HG02943 (cell line): ENCODE data around the gene C3orf52.
A peak's percentile ranks its signal among the peaks of the same experiment; 100 is the strongest.
"Not testable (repeated sequence)": the region's sequence is repeated elsewhere in the genome, so short reads cannot be mapped to it uniquely, and the experiment has no call there.

Experiments
- ATAC-seq: cut with Tn5 transposase; IDR thresholded peaks from one replicate; pipeline ENCODE4 v1.9.1; 2021; ENCODE audit warnings: mild to moderate bottlenecking, low read depth, moderate library complexity; ENCODE audit not compliant: unreplicated experiment

The C3orf52 gene

GRCh38 chr3:112086076-112086854, at the start of gene C3orf52:
Gene C3orf52 (plus strand): TSS chr3:112086389. CDS start chr3:112086408, 19 bp downstream.
- peak; percentile 81 for ATAC-seq

DNA sequence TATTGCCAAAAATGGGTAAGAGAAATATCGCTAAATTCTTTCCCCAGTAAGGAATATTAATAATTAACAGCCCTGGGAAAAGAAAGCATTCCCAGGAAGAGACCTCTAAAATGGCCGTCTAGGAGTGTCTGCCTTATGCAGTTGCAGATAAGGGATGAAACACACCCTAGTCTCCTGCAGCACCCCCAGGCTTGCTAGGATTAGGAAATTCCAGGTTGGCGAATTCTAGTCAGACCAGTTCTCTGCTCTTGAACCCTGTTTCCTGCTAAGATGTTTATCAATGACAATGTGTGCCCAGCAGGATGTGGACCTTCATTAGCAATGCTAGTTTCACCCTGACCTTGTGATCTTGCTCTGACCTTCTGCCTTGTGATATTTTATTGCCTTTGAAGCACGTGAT, 49.0 kb upstream of the C3orf52 start:
- not testable (repeated sequence) for ATAC-seq

DNA sequence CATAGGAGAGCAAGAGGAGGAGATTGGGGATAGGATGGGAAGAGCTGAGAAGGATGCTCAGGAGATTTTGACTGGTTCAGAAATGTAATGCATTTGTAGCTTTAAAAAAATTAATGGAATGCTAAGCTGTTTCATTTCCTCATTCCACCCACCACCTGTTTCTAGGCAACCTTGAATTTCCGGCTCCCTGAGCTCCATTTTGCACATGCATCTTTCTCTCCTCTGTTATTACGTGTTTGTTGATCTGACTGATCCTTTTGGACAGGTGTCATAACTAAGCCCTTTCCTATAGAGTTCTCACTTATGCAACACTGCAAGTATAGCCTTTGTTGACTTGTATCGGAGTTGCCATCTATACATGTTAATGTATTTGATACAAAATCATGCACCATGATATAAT, 47.3 kb upstream of the C3orf52 start:
- ATAC-seq: no peak

DNA sequence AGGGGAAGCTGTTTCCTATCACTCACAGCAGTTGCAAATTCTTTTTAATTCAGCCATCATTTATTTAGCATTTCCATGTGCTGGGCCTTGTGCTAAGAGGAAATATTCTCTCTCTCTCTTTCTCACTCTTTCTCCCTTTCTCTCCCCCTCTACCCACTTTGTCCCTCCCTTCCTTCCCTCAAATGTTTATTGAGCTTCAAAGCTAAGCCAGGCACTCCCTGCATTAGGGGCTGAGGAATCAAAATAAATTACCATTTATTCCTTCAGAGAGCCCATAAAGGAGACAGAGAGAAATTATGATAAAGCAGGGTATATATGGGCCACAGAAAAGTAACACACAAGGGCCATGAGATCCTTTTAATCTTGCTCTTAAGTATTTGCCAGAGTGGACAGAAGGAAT, 44.9 kb upstream of the C3orf52 start:
- ATAC-seq: no peak

GRCh38 chr3:112042842-112043280, 43.3 kb upstream of the C3orf52 start:
- ATAC-seq: no peak

DNA sequence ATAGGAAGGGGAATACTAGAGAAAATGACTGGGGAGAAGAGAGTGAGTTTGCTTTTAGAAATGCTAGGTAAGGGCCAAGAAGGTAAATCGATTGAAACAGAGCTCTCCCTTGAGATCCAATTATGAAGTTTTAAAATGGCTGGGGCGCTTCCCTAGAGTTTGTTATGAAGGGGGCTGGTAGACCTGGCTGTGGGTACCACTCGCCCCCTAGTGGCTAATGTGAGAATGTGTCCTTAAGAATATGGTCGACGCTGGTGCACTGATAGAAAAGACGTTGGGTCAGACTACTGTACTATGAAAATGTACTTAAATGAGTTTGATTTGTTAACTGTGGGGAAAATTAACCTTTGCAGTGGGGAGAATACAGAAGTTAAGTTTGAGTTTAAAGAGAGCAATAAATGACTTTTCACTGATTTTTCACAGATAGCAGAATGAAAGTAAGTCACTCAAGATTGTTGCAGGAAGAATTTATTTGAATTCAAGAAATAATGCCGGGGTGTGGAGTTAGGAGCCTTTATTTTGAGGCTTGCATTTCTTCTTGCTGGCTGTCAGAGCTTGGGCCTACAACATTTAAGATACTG, 42.5 kb upstream of the C3orf52 start:
- ATAC-seq: peak; percentile 97

- no peak for ATAC-seq
These were observed 39.6 kb upstream of the C3orf52 start for GRCh38 chr3:112046599-112046998.

- no peak for ATAC-seq
These were observed 38.9 kb upstream of the C3orf52 start for GRCh38 chr3:112047264-112047663.

DNA sequence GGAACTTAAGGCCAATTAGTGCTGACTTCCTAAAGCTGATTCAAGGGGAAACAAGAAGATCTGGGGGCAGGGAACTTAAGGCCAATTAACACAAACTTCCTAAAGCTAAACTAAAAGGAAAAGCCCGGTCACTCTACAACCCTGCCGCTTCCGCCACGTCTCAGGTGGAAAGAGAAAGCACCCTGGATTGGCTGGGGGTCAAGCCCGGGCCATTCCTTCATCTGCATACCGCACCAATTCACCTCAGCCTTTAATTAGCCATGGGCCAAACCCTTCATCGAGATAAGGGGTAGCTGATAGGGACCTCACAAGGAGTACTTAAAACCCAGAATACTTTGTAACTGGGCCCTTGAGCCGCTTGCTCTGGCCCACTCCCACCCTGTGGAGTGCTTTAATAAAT, 37.3 kb upstream of the C3orf52 start:
- no peak for ATAC-seq

GRCh38 chr3:112053229-112053628, 33.0 kb upstream of the C3orf52 start:
- ATAC-seq: no peak

DNA sequence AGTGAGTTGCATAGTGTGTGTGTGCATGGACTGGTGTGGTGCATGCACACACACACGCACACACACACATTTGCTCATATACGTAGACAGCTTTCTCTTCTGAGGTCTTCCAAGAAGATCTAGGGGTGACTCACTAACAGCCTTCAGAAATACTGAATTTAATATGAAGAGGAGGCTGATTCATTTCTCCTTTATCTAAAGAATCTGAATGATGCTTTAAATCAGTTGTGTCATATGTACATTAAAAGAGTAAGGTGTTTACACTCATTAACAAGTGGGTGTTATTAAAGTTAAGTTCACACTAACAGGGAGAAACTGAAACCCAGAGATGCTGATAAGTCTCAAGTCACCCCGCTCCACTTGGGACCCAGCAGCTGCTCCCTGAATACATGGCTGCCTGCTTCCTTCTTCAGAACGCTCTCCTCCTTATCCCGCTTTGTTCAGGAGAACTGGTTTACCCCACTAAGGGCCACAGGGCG, 29.7 kb upstream of the C3orf52 start:
- ATAC-seq: no peak

DNA sequence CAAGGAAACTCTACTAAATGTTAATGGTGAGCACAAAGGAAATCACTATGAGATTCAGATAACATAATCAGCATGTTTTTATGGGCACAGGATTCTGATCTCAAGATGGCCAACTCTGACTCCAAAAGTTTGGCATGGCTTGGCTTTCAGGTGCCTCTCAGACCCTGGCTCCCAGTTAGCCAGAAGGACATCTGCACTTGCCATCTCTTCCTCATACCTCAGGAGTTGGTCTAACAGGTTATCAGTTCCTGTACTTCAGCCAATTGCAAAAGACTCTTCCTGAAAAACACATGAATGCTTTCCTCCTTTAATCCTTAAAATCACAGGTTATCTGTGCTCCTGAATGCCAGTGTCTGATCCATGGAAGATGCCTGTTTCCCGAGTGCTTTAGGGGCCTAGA, 26.7 kb upstream of the C3orf52 start:
- ATAC-seq: no peak

DNA sequence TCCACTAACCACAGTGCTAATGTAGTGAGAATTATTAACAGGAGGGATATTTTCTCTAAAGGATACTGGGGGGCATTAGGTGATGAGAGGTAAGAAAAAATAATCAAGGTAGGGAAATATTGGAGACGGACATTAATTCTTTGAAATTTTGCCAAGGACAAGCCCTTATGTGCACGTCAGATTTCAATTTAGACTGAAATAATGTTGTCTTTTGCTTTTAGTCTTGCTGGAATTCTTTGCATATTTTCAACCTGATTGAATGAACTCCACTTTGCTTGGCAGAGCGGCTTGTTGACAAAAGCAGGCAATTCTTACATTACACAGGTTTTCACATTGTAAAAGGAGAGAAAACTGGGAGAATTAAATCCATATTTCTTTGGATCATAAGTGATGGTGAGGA, 25.0 kb upstream of the C3orf52 start:
- no peak for ATAC-seq

DNA sequence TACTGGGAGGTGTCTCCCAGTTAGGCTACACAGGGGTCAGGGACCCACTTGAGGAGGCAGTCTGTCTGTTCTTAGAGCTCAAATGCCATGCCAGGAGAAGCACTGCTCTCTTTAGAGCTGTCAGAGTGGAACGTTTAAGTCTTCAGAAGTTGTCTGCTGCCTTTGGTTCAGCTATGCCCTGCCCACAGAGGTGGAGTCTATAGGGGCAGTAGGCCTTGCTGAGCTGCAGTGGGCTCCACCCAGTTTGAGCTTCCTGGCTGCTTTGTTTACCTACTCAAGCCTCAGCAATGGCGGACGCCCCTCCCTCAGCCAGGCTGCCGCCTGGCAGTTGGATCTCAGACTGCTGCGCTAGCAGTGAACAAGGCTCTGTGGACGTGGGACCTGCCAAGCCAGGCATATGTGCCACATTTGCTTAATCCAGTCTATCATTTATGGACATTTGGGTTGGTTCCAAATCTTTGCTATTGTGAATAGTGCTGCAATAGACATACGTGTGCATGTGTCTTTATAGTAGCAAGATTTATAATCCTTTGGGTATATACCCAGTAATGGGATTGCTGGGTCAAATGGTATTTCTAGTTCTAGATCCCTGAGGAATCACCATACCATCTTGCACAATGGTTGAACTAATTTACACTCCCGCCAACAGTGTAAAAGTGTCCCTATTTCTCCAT, 13.7 kb upstream of the C3orf52 start:
- ATAC-seq: not testable (repeated sequence)

DNA sequence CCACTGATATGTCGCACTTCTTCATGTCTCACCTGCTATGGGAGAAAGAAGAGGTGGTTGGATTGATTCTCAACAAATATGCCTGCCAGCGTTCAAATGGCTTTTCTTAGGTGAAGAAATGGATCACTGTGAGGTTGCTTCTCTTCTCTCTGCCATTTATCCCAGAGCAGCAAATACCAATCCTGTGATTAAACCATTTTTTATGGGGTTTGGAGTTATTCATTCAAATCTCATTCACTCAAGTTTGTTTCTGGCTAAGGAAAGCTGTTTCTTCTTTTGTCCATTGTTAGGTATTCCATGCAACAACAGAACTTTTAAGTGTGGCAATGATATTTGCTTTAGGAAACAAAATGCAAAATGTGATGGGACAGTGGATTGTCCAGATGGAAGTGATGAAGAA, 12.2 kb upstream of the C3orf52 start:
- ATAC-seq: no peak

GRCh38 chr3:112074616-112075497, 11.3 kb upstream of the C3orf52 start:
- no peak for ATAC-seq

- ATAC-seq: no peak
These were observed 7.8 kb upstream of the C3orf52 start for GRCh38 chr3:112078125-112079083.

DNA sequence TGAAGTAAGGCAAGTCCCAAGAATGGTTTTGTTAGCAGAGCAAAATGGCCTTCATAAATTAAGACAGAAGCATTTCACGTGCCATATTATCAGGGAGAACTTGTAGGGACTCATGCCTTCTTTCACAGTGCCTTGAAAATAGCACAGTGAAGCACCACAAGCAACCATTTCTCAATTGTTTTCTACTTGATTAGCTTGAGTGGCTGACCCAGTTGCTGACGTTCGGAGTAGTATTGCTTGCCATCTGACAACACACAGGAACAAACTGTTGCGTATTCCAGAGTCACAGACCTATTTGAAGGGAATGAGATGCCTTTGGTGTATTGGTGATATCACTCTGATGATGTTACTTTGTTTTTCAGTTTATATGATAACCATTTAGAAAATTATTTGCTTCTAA, 3.0 kb upstream of the C3orf52 start:
- no peak for ATAC-seq

GRCh38 chr3:112084980-112085705, 1.0 kb upstream of the C3orf52 start:
- ATAC-seq: no peak
